HEK293 (cell line): ENCODE measurements around the gene GJD3.
A peak's percentile ranks its signal among the peaks of the same experiment; 100 is the strongest.

Experiments
- CTCF ChIA-PET: fragments of 350-600 bp; formaldehyde crosslinking; extraction: SDS; loops from one replicate; lab custom pipeline; 2021; ENCODE audit warnings: antibody characterized with exemption; lab: Yijun Ruan, JAX
- POLR2A ChIA-PET: fragments of 300-600 bp; formaldehyde crosslinking; extraction: SDS; loops from one replicate; lab custom pipeline; 2020; ENCODE audit warnings: antibody characterized with exemption, inconsistent platforms; lab: Yijun Ruan, JAX
- H3K27ac ChIP-seq: fragments of 200-500 bp; sonication (Bioruptor generic); 2 replicates; pipeline ENCODE4 v1.5.1; 2014; ENCODE audit warnings: low read depth, low read length, control low read depth, inconsistent platforms; ENCODE audit errors: extremely low read depth
- H3K36me3 ChIP-seq, 2 experiments: fragments of 200-500 bp in 1 of 2; sonication (Bioruptor generic) in 1 of 2; 1 replicate in 1 of 2; 2 replicates in 1 of 2; pipeline ENCODE4 v1.5.1; 2014 to 2017; ENCODE audit warnings: inconsistent platforms in 2 of 2, low read length in 2 of 2; ENCODE audit not compliant: control insufficient read depth in 2 of 2, insufficient read depth in 1 of 2
- H3K4me1 ChIP-seq: fragments of 200-500 bp; sonication (Bioruptor generic); 2 replicates; pipeline ENCODE4 v1.5.1; 2014; ENCODE audit warnings: mild to moderate bottlenecking, low read length, inconsistent platforms; ENCODE audit not compliant: control insufficient read depth, insufficient read depth
- H3K4me3 ChIP-seq: 2 replicates; pipeline ENCODE4 v1.5.1; 2011; ENCODE audit warnings: low read depth, mild to moderate bottlenecking, control low read depth, low read length, moderate library complexity
- H3K9me3 ChIP-seq: fragments of 200-500 bp; sonication (Bioruptor generic); 2 replicates; pipeline ENCODE4 v1.5.1; 2014; ENCODE audit warnings: low read depth, low read length, inconsistent platforms; ENCODE audit not compliant: control insufficient read depth, insufficient read depth
- BCL6B ChIP-seq: fragments of 450-650 bp; formaldehyde crosslinking; IDR thresholded peaks from 2 replicates; pipeline ENCODE4 v1.5.1; 2017; ENCODE audit warnings: missing biosample characterization, missing genetic modification characterization
- GFI1B ChIP-seq: fragments of 450-650 bp; formaldehyde crosslinking; IDR thresholded peaks from 2 replicates; pipeline ENCODE4 v1.5.1; 2016; ENCODE audit warnings: missing biosample characterization, missing genetic modification characterization
- PBX3 ChIP-seq: sonication (generic); formaldehyde crosslinking; IDR thresholded peaks from 2 replicates; pipeline ENCODE4 v1.8.1; 2022; ENCODE audit warnings: mild to moderate bottlenecking, moderate library complexity, missing genetic modification reagents
- SP2 ChIP-seq: fragments of 450-650 bp; formaldehyde crosslinking; IDR thresholded peaks from 2 replicates; pipeline ENCODE4 v1.5.1; 2016; ENCODE audit warnings: missing biosample characterization, missing genetic modification characterization
- ZBTB26 ChIP-seq: fragments of 450-650 bp; formaldehyde crosslinking; optimal IDR thresholded peaks from 2 replicates; pipeline ENCODE3; 2016; ENCODE audit warnings: missing biosample characterization, mild to moderate bottlenecking, missing genetic modification characterization
- ZBTB49 ChIP-seq: fragments of 450-650 bp; formaldehyde crosslinking; IDR thresholded peaks from 2 replicates; pipeline ENCODE4 v1.5.1; 2016; ENCODE audit warnings: missing biosample characterization, missing genetic modification characterization, low read depth
- ZBTB6 ChIP-seq: fragments of 450-650 bp; formaldehyde crosslinking; IDR thresholded peaks from 2 replicates; pipeline ENCODE4 v1.5.1; 2017; ENCODE audit warnings: missing biosample characterization, missing genetic modification characterization
- ZNF169 ChIP-seq: fragments of 450-650 bp; formaldehyde crosslinking; IDR thresholded peaks from 2 replicates; pipeline ENCODE4 v1.5.1; 2016; ENCODE audit warnings: missing biosample characterization, missing genetic modification characterization
- ZNF19 ChIP-seq: fragments of 450-650 bp; formaldehyde crosslinking; IDR thresholded peaks from 2 replicates; pipeline ENCODE4; 2016; ENCODE audit warnings: missing biosample characterization, missing genetic modification characterization, low read depth
- ZNF2 ChIP-seq: fragments of 450-650 bp; formaldehyde crosslinking; IDR thresholded peaks from 2 replicates; pipeline ENCODE4 v1.5.1; 2016; ENCODE audit warnings: missing biosample characterization, missing genetic modification characterization
- ZNF280C ChIP-seq: fragments of 450-650 bp; formaldehyde crosslinking; IDR thresholded peaks from 2 replicates; pipeline ENCODE4 v1.5.1; 2016; ENCODE audit warnings: missing biosample characterization, missing genetic modification characterization
- ZNF335 ChIP-seq: fragments of 450-650 bp; formaldehyde crosslinking; conservative IDR thresholded peaks from 2 replicates; pipeline ENCODE4 v1.5.1; 2016; ENCODE audit warnings: missing biosample characterization, missing genetic modification characterization
- ZNF350 ChIP-seq: fragments of 450-650 bp; formaldehyde crosslinking; IDR thresholded peaks from 2 replicates; pipeline ENCODE4 v1.5.0; 2017; ENCODE audit warnings: missing biosample characterization, mild to moderate bottlenecking, missing genetic modification characterization
- ZNF404 ChIP-seq: fragments of 450-650 bp; formaldehyde crosslinking; IDR thresholded peaks from 2 replicates; pipeline ENCODE4 v1.5.1; 2017; ENCODE audit warnings: missing biosample characterization, missing genetic modification characterization
- ZNF501 ChIP-seq: fragments of 450-650 bp; formaldehyde crosslinking; IDR thresholded peaks from 2 replicates; pipeline ENCODE4 v1.5.1; 2016; ENCODE audit warnings: missing biosample characterization, missing genetic modification characterization
- ZNF513 ChIP-seq: fragments of 450-650 bp; IDR thresholded peaks from 2 replicates; pipeline ENCODE4 v1.5.1; 2018; ENCODE audit warnings: missing biosample characterization, missing genetic modification characterization
- ZNF560 ChIP-seq: fragments of 450-650 bp; formaldehyde crosslinking; IDR thresholded peaks from 2 replicates; pipeline ENCODE4 v1.5.1; 2017; ENCODE audit warnings: missing biosample characterization, missing genetic modification characterization, borderline replicate concordance
- ZNF692 ChIP-seq: fragments of 450-650 bp; formaldehyde crosslinking; IDR thresholded peaks from 2 replicates; pipeline ENCODE4 v1.5.1; 2016; ENCODE audit warnings: missing biosample characterization, missing genetic modification characterization
- ZNF747 ChIP-seq: fragments of 450-650 bp; formaldehyde crosslinking; IDR thresholded peaks from 2 replicates; pipeline ENCODE4 v1.5.1; 2016; ENCODE audit warnings: missing biosample characterization, missing genetic modification characterization
- ZNF785 ChIP-seq: fragments of 450-650 bp; formaldehyde crosslinking; IDR thresholded peaks from 2 replicates; pipeline ENCODE4 v1.5.1; 2016; ENCODE audit warnings: missing biosample characterization, missing genetic modification characterization

Gene GJD3

GRCh38 chr17:40363111-40363827 is 1.3 kb downstream of the GJD3 start:
- no peaks in the 10 kb centered on the region; a peak in 1 of 3 replicates for H3K36me3 ChIP-seq
- H3K4me3 ChIP-seq, result peak overlapping the region; percentile 50
- H3K27ac ChIP-seq, result peak overlapping the region; percentile 70; the same call in 1 of the 2 replicates
- H3K9me3 ChIP-seq, result no peaks in the 10 kb centered on the region
- H3K4me1 ChIP-seq, result no peaks in the 10 kb centered on the region
- CTCF ChIA-PET, result interaction anchor here (0.5 to 16.1 kb wide), 15 partner anchors 31 to 197 kb away, joined by 3 to 453 read pairs (median 5); partner anchors contain the start of genes RARA and TOP2A
- TF ChIP-seq ZNF747 (tag by site-specific recombination) (no peak), ZNF19 (no peak), ZBTB49 (tag by site-specific recombination) (no peak), ZBTB26 (tag by site-specific recombination) (peak; percentile 58), BCL6B (tag by site-specific recombination) (no peak), ZNF501 (tag by site-specific recombination) (no peak), ZNF335 (peak; percentile 25), GFI1B (tag by site-specific recombination) (no peak), ZNF280C (no peak), ZNF2 (tag by site-specific recombination) (no peak), PBX3 (CRISPR knock-in tag) (0 out of 2 replicates have a peak, but pooled peaks have one; percentile 32)
- POLR2A ChIA-PET, result interaction anchor here (0.6 to 2.8 kb wide), 3 partner anchors 18 to 55 kb away, joined by 3 to 18 read pairs (median 5); partner anchors contain the start of gene TOP2A

- Histone ChIP-seq H3K4me1 (no peaks in the 10 kb centered on the region), H3K4me3 (peak overlapping the region; percentile 50), H3K27ac (peak overlapping the region; percentile 70; the same call in 1 of the 2 replicates), H3K36me3 (no peaks in the 10 kb centered on the region; a peak in 1 of 3 replicates), H3K9me3 (no peaks in the 10 kb centered on the region)
- ChIA-PET CTCF (interaction anchor here (0.5 to 16.1 kb wide), 21 partner anchors 18 to 1712 kb away, joined by 3 to 453 read pairs (median 4); partner anchors contain the start of genes RARA and TOP2A), POLR2A (interaction anchor here (0.6 to 2.8 kb wide), 4 partner anchors 17 to 192 kb away, joined by 3 to 18 read pairs (median 6); partner anchors contain the start of gene TOP2A)
- TF ChIP-seq SP2 (peak; percentile 80), ZNF785 (tag by site-specific recombination) (no peak), ZNF404 (no peak), ZBTB6 (tag by site-specific recombination) (no peak), ZNF350 (tag by site-specific recombination) (no peak), ZNF560 (tag by site-specific recombination) (no peak), ZNF513 (no peak), ZNF169 (tag by site-specific recombination) (no peak), ZNF692 (tag by site-specific recombination) (peak; percentile 64; the same call in 1 of the 2 replicates)
Observed at GRCh38 chr17:40362696-40363110, 1.8 kb downstream of the GJD3 start.
